HCT116 (cell line): ENCODE data around the gene YAP1. TPM values are rescaled to one million over a fixed set of nuclear protein-coding genes. Genes with fewer than 3 reads are reported as not detected.
A peak's percentile ranks its signal among the peaks of the same experiment; 100 is the strongest.

Experiments
- ATAC-seq: fragments of 200-7000 bp; cut with Tn5 transposase; 2 replicates; pipeline ENCODE4 v1.9.1; 2020; ENCODE audit warnings: mild to moderate bottlenecking, moderate library complexity
- BruUV-seq: library from RNA; stranded (reverse); fragments of 400-500 nt; replicated peaks from 2 replicates; lab custom pipeline; 2021; lab: Mats Ljungman, UMichigan
- CTCF ChIA-PET: fragments of 300-600 bp; sonication (Branson Sonifier 250); formaldehyde crosslinking; loops from one replicate; lab custom pipeline; 2021; ENCODE audit warnings: antibody characterized with exemption; lab: Charles Lee
- POLR2A ChIA-PET: fragments of 300-600, 350-600 bp; sonication (Branson Sonifier 250); formaldehyde crosslinking; loops from one replicate; lab custom pipeline; 2021; ENCODE audit warnings: antibody characterized with exemption; lab: Charles Lee
- RAD21 ChIA-PET, 2 experiments: fragments of 300-600 bp; sonication (Branson Sonifier 250); formaldehyde crosslinking; loops; one replicate each; lab custom pipeline; 2023; ENCODE audit warnings: low total read pairs in 2 of 2; ENCODE audit not compliant: uncharacterized antibody in 2 of 2, unreplicated experiment in 2 of 2, low non-redundant PET in 1 of 2; lab: Charles Lee
- DNase-seq: peaks from one replicate; pipeline ENCODE4 v3.0.0-alpha.2; 2010; ENCODE audit warnings: low read depth, low spot score
- H2AFZ ChIP-seq: fragments of 200-600 bp; shearing (Covaris generic), sonication (generic); 2 replicates; pipeline ENCODE4 v1.6.1; 2017; ENCODE audit warnings: low read depth, mixed run types, mixed read lengths, antibody characterized with exemption, low read length; ENCODE audit not compliant: poor library complexity, severe bottlenecking
- H3K27ac ChIP-seq: 2 replicates; pipeline ENCODE4 v1.5.1; 2012; ENCODE audit warnings: low read depth, low read length
- H3K27me3 ChIP-seq: fragments of 200-600 bp; sonication (generic); 2 replicates; pipeline ENCODE4 v1.6.1; 2016; ENCODE audit warnings: mixed run types, low read length, mixed read lengths; ENCODE audit not compliant: insufficient read depth
- H3K36me3 ChIP-seq, 2 experiments: fragments of 200-500 bp in 1 of 2; fragments of 200-600 bp in 1 of 2; sonication (Bioruptor generic) in 1 of 2; sonication (generic) in 1 of 2; 2 replicates each; pipeline versions ENCODE4 v1.5.1 to v1.6.1; 2014 to 2016; ENCODE audit warnings: low read length in 2 of 2, inconsistent platforms in 1 of 2, mixed read lengths in 1 of 2, mixed run types in 1 of 2; ENCODE audit not compliant: insufficient read depth in 2 of 2, control insufficient read depth in 1 of 2
- H3K4me1 ChIP-seq, 2 experiments: fragments of 200-600 bp in 1 of 2; sonication (generic) in 1 of 2; 2 replicates each; pipeline versions ENCODE4 v1.5.1 to v1.6.1; 2012 to 2017; ENCODE audit warnings: low read length in 2 of 2, inconsistent platforms in 1 of 2, mild to moderate bottlenecking in 1 of 2, mixed read lengths in 1 of 2, mixed run types in 1 of 2, moderate library complexity in 1 of 2; ENCODE audit not compliant: insufficient read depth in 2 of 2, control insufficient read depth in 1 of 2
- H3K4me2 ChIP-seq: fragments of 200-600 bp; sonication (generic); 2 replicates; pipeline ENCODE4 v1.6.1; 2017; ENCODE audit warnings: mixed run types, low read length, mixed read lengths
- H3K4me3 ChIP-seq, 2 experiments: fragments of 200-600 bp in 1 of 2; sonication (generic) in 1 of 2; replicated peaks in 1 of 2; 2 replicates each; pipeline ENCODE4 v1.5.1; 2011 to 2016; ENCODE audit warnings: low read length in 2 of 2, control low read depth in 1 of 2, low read depth in 1 of 2, mild to moderate bottlenecking in 1 of 2, mixed read lengths in 1 of 2, mixed run types in 1 of 2
- H3K79me2 ChIP-seq: fragments of 200-600 bp; sonication (generic); 2 replicates; pipeline ENCODE4 v1.6.1; 2017; ENCODE audit warnings: mild to moderate bottlenecking, mixed run types, low read length, moderate library complexity, mixed read lengths; ENCODE audit not compliant: insufficient read depth
- H3K9ac ChIP-seq: fragments of 200-600 bp; sonication (generic); 2 replicates; pipeline ENCODE4 v1.6.1; 2016; ENCODE audit warnings: low read length, mixed read lengths
- H3K9me2 ChIP-seq: fragments of 200-600 bp; sonication (generic), shearing (Covaris generic); 2 replicates; pipeline ENCODE4 v1.6.1; 2017; ENCODE audit warnings: mixed run types, mild to moderate bottlenecking, moderate library complexity; ENCODE audit not compliant: insufficient read depth
- H3K9me3 ChIP-seq, 2 experiments: fragments of 200-500 bp in 1 of 2; fragments of 200-600 bp in 1 of 2; sonication (Bioruptor generic) in 1 of 2; sonication (generic) in 1 of 2; 2 replicates each; pipeline ENCODE4 v1.6.1; 2014 to 2017; ENCODE audit warnings: low read length in 2 of 2, mixed read lengths in 2 of 2, inconsistent platforms in 1 of 2, low read depth in 1 of 2, mild to moderate bottlenecking in 1 of 2, mixed run types in 1 of 2, moderate library complexity in 1 of 2; ENCODE audit not compliant: control insufficient read depth in 1 of 2, insufficient read depth in 1 of 2
- H4K20me1 ChIP-seq: fragments of 200-600 bp; sonication (generic), shearing (Covaris generic); 2 replicates; pipeline ENCODE4 v1.6.1; 2017; ENCODE audit warnings: mixed run types, mild to moderate bottlenecking, moderate library complexity; ENCODE audit not compliant: insufficient read depth
- CBX3 ChIP-seq: IDR thresholded peaks from 2 replicates; pipeline ENCODE4 v1.6.1; 2012; ENCODE audit warnings: low read depth
- CEBPB ChIP-seq: IDR thresholded peaks from 2 replicates; pipeline ENCODE4 v1.6.1; 2012; ENCODE audit warnings: low read depth
- EGR1 ChIP-seq: IDR thresholded peaks from 2 replicates; pipeline ENCODE4 v1.6.1; 2012; ENCODE audit warnings: low read depth
- ELF1 ChIP-seq: IDR thresholded peaks from 2 replicates; pipeline ENCODE4 v1.6.1; 2012; ENCODE audit warnings: low read depth, borderline replicate concordance
- EZH2 ChIP-seq: fragments of 200-600 bp; sonication (generic); IDR thresholded peaks from 2 replicates; pipeline ENCODE4 v1.6.1; 2017; ENCODE audit warnings: antibody characterized with exemption, mixed run types
- EZH2phosphoT487 ChIP-seq: fragments of 200-600 bp; IDR thresholded peaks from 2 replicates; pipeline ENCODE4 v1.6.1; 2018; ENCODE audit warnings: antibody characterized with exemption, borderline replicate concordance
- FOSL1 ChIP-seq: IDR thresholded peaks from 2 replicates; pipeline ENCODE4 v1.6.1; 2012; ENCODE audit warnings: low read depth
- JUND ChIP-seq: IDR thresholded peaks from 2 replicates; pipeline ENCODE4 v1.6.1; 2012
- POLR2A ChIP-seq: IDR thresholded peaks from 2 replicates; pipeline ENCODE4 v1.7.0; 2011; ENCODE audit warnings: borderline replicate concordance; ENCODE audit not compliant: insufficient read depth, insufficient read length; ENCODE audit errors: extremely low read depth
- POLR2AphosphoS5 ChIP-seq: IDR thresholded peaks from 2 replicates; pipeline ENCODE4 v1.6.1; 2011; ENCODE audit warnings: mild to moderate bottlenecking, low read depth, low read length, moderate library complexity
- RAD21 ChIP-seq: IDR thresholded peaks from 2 replicates; pipeline ENCODE4 v1.6.1; 2012; ENCODE audit warnings: low read depth, mild to moderate bottlenecking
- SIN3A ChIP-seq: IDR thresholded peaks from 2 replicates; pipeline ENCODE4 v1.6.1; 2012; ENCODE audit warnings: low read depth
- SP1 ChIP-seq: IDR thresholded peaks from 2 replicates; pipeline ENCODE4 v1.6.1; 2012; ENCODE audit warnings: low read depth
- SRF ChIP-seq: IDR thresholded peaks from 2 replicates; pipeline ENCODE4 v1.6.1; 2012; ENCODE audit warnings: low read depth
- TCF7L2 ChIP-seq: IDR thresholded peaks from 2 replicates; pipeline ENCODE4 v1.7.0; 2011; ENCODE audit warnings: borderline replicate concordance, inconsistent platforms; ENCODE audit not compliant: insufficient read depth, insufficient read length; ENCODE audit errors: extremely low read depth
- YY1 ChIP-seq: IDR thresholded peaks from 2 replicates; pipeline ENCODE4 v1.6.1; 2011; ENCODE audit warnings: low read length, low read depth, moderate library complexity, mild to moderate bottlenecking; ENCODE audit not compliant: insufficient replicate concordance; ENCODE audit errors: extremely low read depth
- ZFX ChIP-seq: fragments of 450-650 bp; IDR thresholded peaks from 2 replicates; pipeline ENCODE4 v1.6.1; 2017
- ZNF274 ChIP-seq: fragments of 200-500 bp; sonication (Bioruptor generic); IDR thresholded peaks from 2 replicates; pipeline ENCODE4 v1.6.1; 2014; ENCODE audit warnings: mild to moderate bottlenecking, low read depth, low read length, inconsistent platforms
- intact Hi-C: fragments of 100-400 bp; cut with micrococcal nuclease; formaldehyde crosslinking; loops from 2 replicates; pipeline ENCODE4 v1.10.0; 2022
- total RNA-seq: library from RNA; stranded (reverse); gene quantifications from one replicate; pipeline ENCODE4 v1.2.1, GENCODE V29; 2021; ENCODE audit not compliant: unreplicated experiment
- TF ChIP-seq, protein P1 (sequence below): IDR thresholded peaks from 2 replicates; pipeline ENCODE4 v1.6.1; 2011; ENCODE audit warnings: mild to moderate bottlenecking, low read length, moderate library complexity; ENCODE audit not compliant: insufficient replicate concordance; ENCODE audit errors: extremely low read depth
- TF ChIP-seq, protein P2 (sequence below): IDR thresholded peaks from 2 replicates; pipeline ENCODE4 v1.6.1; 2012; ENCODE audit warnings: low read depth
- TF ChIP-seq, protein P3 (sequence below): IDR thresholded peaks from 2 replicates; pipeline ENCODE4 v1.6.1; 2012
- TF ChIP-seq, protein P4 (sequence below): IDR thresholded peaks from 2 replicates; pipeline ENCODE4 v1.6.1; 2012

Gene YAP1
- total RNA-seq, 1 experiment from 2014 or later: 88.6 TPM

DNA sequence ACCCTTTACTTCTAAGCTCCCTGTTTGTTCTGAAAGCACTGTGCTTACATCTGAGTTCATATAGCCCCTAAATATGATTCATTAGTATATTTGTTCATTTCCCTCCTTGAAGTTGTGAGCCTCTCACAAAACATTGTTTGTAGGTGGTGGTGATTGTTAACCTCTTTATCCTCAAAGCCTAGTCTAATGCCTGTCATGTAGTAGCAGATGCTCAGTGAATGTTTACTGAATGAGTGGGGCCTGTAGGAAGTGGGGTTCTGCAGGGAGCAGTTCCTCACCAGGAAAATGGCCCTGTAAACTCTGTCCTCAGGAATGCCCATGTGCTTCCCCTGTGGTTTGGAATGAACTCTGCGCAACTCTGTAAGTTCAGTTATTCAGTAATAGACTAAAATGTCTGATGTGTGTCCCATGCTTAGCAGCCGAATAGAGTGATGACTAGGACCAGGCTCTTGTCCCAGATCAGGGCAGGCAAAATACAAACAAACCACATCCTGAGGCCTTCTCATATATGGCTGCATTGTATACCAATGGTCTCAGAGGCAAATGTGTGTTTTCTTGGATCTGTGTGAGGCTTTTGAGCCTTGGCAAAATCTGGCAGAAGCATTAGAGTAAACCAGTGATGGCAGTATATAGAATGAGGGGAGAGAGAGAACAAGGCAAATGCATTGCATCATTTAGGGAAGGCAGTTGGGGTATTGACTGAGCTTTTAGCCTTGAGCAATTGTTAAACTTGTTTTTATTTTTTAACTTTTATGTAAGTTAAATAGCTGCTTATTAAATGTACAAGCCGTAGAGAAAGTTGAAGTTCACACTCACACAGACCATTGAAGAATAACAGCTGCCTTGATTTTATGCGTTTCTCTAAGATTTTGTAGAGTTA lies 115.7 kb downstream of the YAP1 start:
- no TSS peak for BruUV-seq
- CTCF ChIA-PET: interaction anchor here (1.0 kb wide), 1 partner anchor 28 kb away, joined by 3 read pairs; no protein-coding TSS in a partner anchor

More for the DNA sequence above, 115.7 kb downstream of the YAP1 start:
- intact Hi-C loops: no loop called here
- ChIA-PET RAD21 (interaction anchor here in 1 of 2 experiments (0.8 kb wide), 1 partner anchor 62 kb away, joined by 3 read pairs; no protein-coding TSS in a partner anchor), POLR2A (no interaction called here)
- Histone ChIP-seq H3K9me3 (no peaks in the 10 kb centered on the region), H4K20me1 (peaks cover 3% of the 10 kb centered on the region; the same call in 1 of the 2 replicates), H3K27me3 (no peaks in the 10 kb centered on the region), H3K4me2 (peak overlapping the region; percentile 27), H3K9me2 (no peaks in the 10 kb centered on the region), H3K79me2 (peaks cover 6% of the 10 kb centered on the region; the same call in 1 of the 2 replicates), H3K9ac (no peak overlapping the region), H3K27ac (peak overlapping the region; percentile 49), H2AFZ (no peak overlapping the region), H3K36me3 (peaks cover 0 to 20% of the 10 kb centered on the region in 2 experiments; a peak in 2 of 4 replicates), H3K4me1 (peaks cover 19 to 34% of the 10 kb centered on the region in 2 experiments), H3K4me3 (no peak overlapping the region; a peak in 1 of 4 replicates)
- ATAC-seq (peak; percentile 51), DNase-seq (no peak)
- no peak for TF ChIP-seq EGR1
- no peak for TF ChIP-seq TCF7L2
- no peak for TF ChIP-seq JUND
- TF ChIP-seq SIN3A: no peak
- TF ChIP-seq, protein P1, sequence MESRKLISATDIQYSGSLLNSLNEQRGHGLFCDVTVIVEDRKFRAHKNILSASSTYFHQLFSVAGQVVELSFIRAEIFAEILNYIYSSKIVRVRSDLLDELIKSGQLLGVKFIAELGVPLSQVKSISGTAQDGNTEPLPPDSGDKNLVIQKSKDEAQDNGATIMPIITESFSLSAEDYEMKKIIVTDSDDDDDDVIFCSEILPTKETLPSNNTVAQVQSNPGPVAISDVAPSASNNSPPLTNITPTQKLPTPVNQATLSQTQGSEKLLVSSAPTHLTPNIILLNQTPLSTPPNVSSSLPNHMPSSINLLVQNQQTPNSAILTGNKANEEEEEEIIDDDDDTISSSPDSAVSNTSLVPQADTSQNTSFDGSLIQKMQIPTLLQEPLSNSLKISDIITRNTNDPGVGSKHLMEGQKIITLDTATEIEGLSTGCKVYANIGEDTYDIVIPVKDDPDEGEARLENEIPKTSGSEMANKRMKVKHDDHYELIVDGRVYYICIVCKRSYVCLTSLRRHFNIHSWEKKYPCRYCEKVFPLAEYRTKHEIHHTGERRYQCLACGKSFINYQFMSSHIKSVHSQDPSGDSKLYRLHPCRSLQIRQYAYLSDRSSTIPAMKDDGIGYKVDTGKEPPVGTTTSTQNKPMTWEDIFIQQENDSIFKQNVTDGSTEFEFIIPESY: no peak
- TF ChIP-seq EZH2: no peak
- TF ChIP-seq FOSL1: no peak
- TF ChIP-seq CBX3: peak; percentile 42; the same call in 1 of the 2 replicates
- TF ChIP-seq, protein P2, sequence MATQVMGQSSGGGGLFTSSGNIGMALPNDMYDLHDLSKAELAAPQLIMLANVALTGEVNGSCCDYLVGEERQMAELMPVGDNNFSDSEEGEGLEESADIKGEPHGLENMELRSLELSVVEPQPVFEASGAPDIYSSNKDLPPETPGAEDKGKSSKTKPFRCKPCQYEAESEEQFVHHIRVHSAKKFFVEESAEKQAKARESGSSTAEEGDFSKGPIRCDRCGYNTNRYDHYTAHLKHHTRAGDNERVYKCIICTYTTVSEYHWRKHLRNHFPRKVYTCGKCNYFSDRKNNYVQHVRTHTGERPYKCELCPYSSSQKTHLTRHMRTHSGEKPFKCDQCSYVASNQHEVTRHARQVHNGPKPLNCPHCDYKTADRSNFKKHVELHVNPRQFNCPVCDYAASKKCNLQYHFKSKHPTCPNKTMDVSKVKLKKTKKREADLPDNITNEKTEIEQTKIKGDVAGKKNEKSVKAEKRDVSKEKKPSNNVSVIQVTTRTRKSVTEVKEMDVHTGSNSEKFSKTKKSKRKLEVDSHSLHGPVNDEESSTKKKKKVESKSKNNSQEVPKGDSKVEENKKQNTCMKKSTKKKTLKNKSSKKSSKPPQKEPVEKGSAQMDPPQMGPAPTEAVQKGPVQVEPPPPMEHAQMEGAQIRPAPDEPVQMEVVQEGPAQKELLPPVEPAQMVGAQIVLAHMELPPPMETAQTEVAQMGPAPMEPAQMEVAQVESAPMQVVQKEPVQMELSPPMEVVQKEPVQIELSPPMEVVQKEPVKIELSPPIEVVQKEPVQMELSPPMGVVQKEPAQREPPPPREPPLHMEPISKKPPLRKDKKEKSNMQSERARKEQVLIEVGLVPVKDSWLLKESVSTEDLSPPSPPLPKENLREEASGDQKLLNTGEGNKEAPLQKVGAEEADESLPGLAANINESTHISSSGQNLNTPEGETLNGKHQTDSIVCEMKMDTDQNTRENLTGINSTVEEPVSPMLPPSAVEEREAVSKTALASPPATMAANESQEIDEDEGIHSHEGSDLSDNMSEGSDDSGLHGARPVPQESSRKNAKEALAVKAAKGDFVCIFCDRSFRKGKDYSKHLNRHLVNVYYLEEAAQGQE: no peak
- TF ChIP-seq EZH2phosphoT487: no peak
- TF ChIP-seq, protein P3, sequence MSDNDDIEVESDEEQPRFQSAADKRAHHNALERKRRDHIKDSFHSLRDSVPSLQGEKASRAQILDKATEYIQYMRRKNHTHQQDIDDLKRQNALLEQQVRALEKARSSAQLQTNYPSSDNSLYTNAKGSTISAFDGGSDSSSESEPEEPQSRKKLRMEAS: 0 out of 2 replicates have a peak, but pooled peaks have one; percentile 42
- no peak for TF ChIP-seq ZFX
- no peak for TF ChIP-seq RAD21
- no peak for TF ChIP-seq POLR2AphosphoS5
- no peak for TF ChIP-seq SRF
- no peak for TF ChIP-seq YY1
- no peak for TF ChIP-seq POLR2A
- TF ChIP-seq CEBPB: peak; percentile 20; the same call in 1 of the 2 replicates
- TF ChIP-seq SP1: no peak
- TF ChIP-seq, protein P4, sequence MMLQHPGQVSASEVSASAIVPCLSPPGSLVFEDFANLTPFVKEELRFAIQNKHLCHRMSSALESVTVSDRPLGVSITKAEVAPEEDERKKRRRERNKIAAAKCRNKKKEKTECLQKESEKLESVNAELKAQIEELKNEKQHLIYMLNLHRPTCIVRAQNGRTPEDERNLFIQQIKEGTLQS: no peak
- TF ChIP-seq ELF1: no peak
- no peak for TF ChIP-seq ZNF274
